Activated T-cell treated with anti-CD3 and anti-CD28 coated beads, Interleukin-2, amount 50 U/mL, for 72 hours (primary cell): Measurements from ENCODE around the gene EPB41L2. TPM values are rescaled to one million over a fixed set of nuclear protein-coding genes. Genes with fewer than 3 reads are reported as not detected.
"Not testable (repeated sequence)": the region's sequence is repeated elsewhere in the genome, so short reads cannot be mapped to it uniquely, and the experiment has no call there.

ENCODE experiments used
- ATAC-seq, 2 donors: fragments of 150-1000 bp; cut with Tn5 transposase; replicated peaks in 1 of 2; 2 replicates each; pipeline ENCODE4 v1.10.0; 2021; ENCODE audit warnings: moderate library complexity in 2 of 2, mild to moderate bottlenecking in 1 of 2
- DNase-seq, 2 donors: peaks; one replicate each; pipeline ENCODE4 v3.0.0; 2021 to 2022; ENCODE audit warnings: mixed read lengths in 1 of 2
- H3K27ac Mint-ChIP-seq: one replicate; pipeline ENCODE4 v1.8.0; 2022; ENCODE audit warnings: mild to moderate bottlenecking, moderate library complexity, mixed read lengths
- H3K27me3 Mint-ChIP-seq: one replicate; pipeline ENCODE4 v1.8.0; 2022; ENCODE audit warnings: low read depth, mixed read lengths
- H3K36me3 Mint-ChIP-seq, 2 donors: one replicate each; pipeline ENCODE4 v1.8.0; 2022; ENCODE audit warnings: mixed read lengths in 2 of 2, mild to moderate bottlenecking in 1 of 2; ENCODE audit not compliant: insufficient read depth in 2 of 2
- H3K4me1 Mint-ChIP-seq: one replicate; pipeline ENCODE4 v1.8.0; 2022; ENCODE audit warnings: low read depth, mixed read lengths
- H3K4me3 Mint-ChIP-seq, 2 donors: one replicate each; pipeline ENCODE4 v1.8.0; 2022; ENCODE audit warnings: mild to moderate bottlenecking in 2 of 2, mixed read lengths in 2 of 2, moderate library complexity in 2 of 2
- H3K9me3 Mint-ChIP-seq, 2 donors: one replicate each; pipeline ENCODE4 v1.8.0; 2022; ENCODE audit warnings: mixed read lengths in 2 of 2
- total RNA-seq, 2 donors: library from RNA; stranded (reverse); gene quantifications; one replicate each; pipeline ENCODE4 v1.2.3, GENCODE V29; 2022

The EPB41L2 gene
- total RNA-seq, 2 donors from 2014 or later, result 17.5 to 27.4 TPM

GRCh38 chr6:130932921-130933320 lies 130.1 kb downstream of the EPB41L2 start:
- no peak overlapping the region for H3K4me3 Mint-ChIP-seq
- no peaks in the 10 kb centered on the region for H3K4me1 Mint-ChIP-seq
- H3K9me3 Mint-ChIP-seq, result no peaks in the 10 kb centered on the region
- DNase-seq, result no peak
- H3K27me3 Mint-ChIP-seq, result no peaks in the 10 kb centered on the region
- no peaks in the 10 kb centered on the region for H3K36me3 Mint-ChIP-seq
- no peak overlapping the region for H3K27ac Mint-ChIP-seq
- ATAC-seq, result no peak

GRCh38 chr6:130932438-130932837 lies 130.6 kb downstream of the EPB41L2 start:
- DNase-seq, result no peak
- Mint-ChIP-seq H3K27me3 (no peaks in the 10 kb centered on the region), H3K4me1 (no peaks in the 10 kb centered on the region), H3K27ac (no peak overlapping the region), H3K9me3 (no peaks in the 10 kb centered on the region), H3K36me3 (no peaks in the 10 kb centered on the region), H3K4me3 (no peak overlapping the region)
- no peak for ATAC-seq

- no peak for ATAC-seq
- Mint-ChIP-seq H3K4me1 (no peaks in the 10 kb centered on the region), H3K4me3 (no peak overlapping the region), H3K27ac (no peak overlapping the region), H3K27me3 (no peaks in the 10 kb centered on the region), H3K9me3 (no peaks in the 10 kb centered on the region), H3K36me3 (no peaks in the 10 kb centered on the region)
- DNase-seq, result no peak
Measured at GRCh38 chr6:130931683-130932082, 131.4 kb downstream of the EPB41L2 start.

- DNase-seq (no peak), ATAC-seq (no peak)
- Mint-ChIP-seq H3K27ac (no peak overlapping the region), H3K27me3 (no peaks in the 10 kb centered on the region), H3K36me3 (no peaks in the 10 kb centered on the region), H3K4me1 (no peaks in the 10 kb centered on the region), H3K9me3 (no peaks in the 10 kb centered on the region), H3K4me3 (no peak overlapping the region)
Measured at GRCh38 chr6:130929036-130929678, 133.9 kb downstream of the EPB41L2 start.

- ATAC-seq (no peak), DNase-seq (no peak)
- Mint-ChIP-seq H3K9me3 (no peaks in the 10 kb centered on the region), H3K27ac (no peak overlapping the region), H3K27me3 (no peaks in the 10 kb centered on the region), H3K4me3 (no peak overlapping the region), H3K36me3 (no peaks in the 10 kb centered on the region), H3K4me1 (no peaks in the 10 kb centered on the region)
Measured at GRCh38 chr6:130928158-130928912, 134.7 kb downstream of the EPB41L2 start.

GRCh38 chr6:130927305-130927704 lies 135.7 kb downstream of the EPB41L2 start:
- ATAC-seq, result no peak
- H3K27me3 Mint-ChIP-seq, result no peaks in the 10 kb centered on the region
- no peak for DNase-seq
- H3K4me3 Mint-ChIP-seq, result no peak overlapping the region
- H3K9me3 Mint-ChIP-seq, result no peaks in the 10 kb centered on the region
- no peaks in the 10 kb centered on the region for H3K4me1 Mint-ChIP-seq
- H3K36me3 Mint-ChIP-seq, result no peaks in the 10 kb centered on the region
- no peak overlapping the region for H3K27ac Mint-ChIP-seq

DNA sequence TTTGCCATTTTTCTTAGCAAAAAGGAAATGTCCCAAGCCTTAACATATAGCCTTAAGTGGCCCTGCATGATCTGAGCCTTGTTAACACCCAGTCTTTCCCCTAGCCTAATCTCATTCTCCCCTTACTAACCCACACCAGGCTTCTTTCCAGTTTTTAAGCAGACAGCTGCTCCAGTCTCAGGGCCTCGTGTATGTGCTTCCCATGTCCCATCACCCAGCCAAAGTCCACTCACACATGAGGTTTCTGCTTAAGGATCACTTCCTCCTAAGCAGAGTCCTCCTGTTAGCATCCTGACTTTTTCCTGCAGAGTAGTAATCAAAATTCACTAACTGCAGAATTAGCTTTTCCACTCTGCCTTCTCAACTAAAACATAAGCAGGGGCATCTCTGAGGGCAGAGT lies 139.7 kb downstream of the EPB41L2 start:
- ATAC-seq (no peak), DNase-seq (no peak)
- Mint-ChIP-seq H3K36me3 (no peaks in the 10 kb centered on the region), H3K4me3 (no peak overlapping the region), H3K9me3 (no peaks in the 10 kb centered on the region), H3K27ac (no peak overlapping the region), H3K27me3 (no peaks in the 10 kb centered on the region), H3K4me1 (no peaks in the 10 kb centered on the region)

DNA sequence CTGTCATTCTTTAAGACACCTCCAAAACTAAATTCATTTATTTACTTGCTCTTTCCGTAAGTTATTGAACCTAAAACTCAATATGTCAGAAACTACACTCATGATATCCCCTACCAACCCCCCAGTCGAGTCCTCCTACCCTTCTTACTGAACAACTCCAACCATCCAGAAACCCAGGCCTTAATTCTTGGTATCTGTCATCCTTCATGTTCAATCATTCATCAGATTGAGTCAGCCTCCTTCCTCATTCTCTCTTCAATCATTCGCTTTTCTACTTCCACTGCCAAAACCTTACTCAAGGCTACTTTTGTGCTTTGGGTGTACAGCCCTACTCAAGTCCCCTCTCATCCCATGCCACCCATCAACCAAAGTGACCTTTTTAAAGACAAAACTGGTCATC lies 140.1 kb downstream of the EPB41L2 start:
- H3K9me3 Mint-ChIP-seq, result no peaks in the 10 kb centered on the region
- H3K4me3 Mint-ChIP-seq, result no peak overlapping the region
- no peaks in the 10 kb centered on the region for H3K4me1 Mint-ChIP-seq
- no peaks in the 10 kb centered on the region for H3K27me3 Mint-ChIP-seq
- H3K27ac Mint-ChIP-seq, result no peak overlapping the region
- no peaks in the 10 kb centered on the region for H3K36me3 Mint-ChIP-seq
- ATAC-seq (no peak), DNase-seq (no peak)

- DNase-seq (no peak), ATAC-seq (no peak)
- Mint-ChIP-seq H3K27me3 (no peaks in the 10 kb centered on the region), H3K36me3 (no peaks in the 10 kb centered on the region), H3K9me3 (no peaks in the 10 kb centered on the region), H3K4me3 (no peak overlapping the region), H3K27ac (no peak overlapping the region), H3K4me1 (no peaks in the 10 kb centered on the region)
Measured at GRCh38 chr6:130920969-130921368, 142.1 kb downstream of the EPB41L2 start.

GRCh38 chr6:130918171-130918570 lies 144.9 kb downstream of the EPB41L2 start:
- DNase-seq (no peak), ATAC-seq (no peak)
- Mint-ChIP-seq H3K27ac (no peak overlapping the region), H3K4me3 (no peak overlapping the region), H3K36me3 (peaks cover 0 to 3% of the 10 kb centered on the region in 2 donors), H3K4me1 (peaks cover 3% of the 10 kb centered on the region), H3K27me3 (no peaks in the 10 kb centered on the region), H3K9me3 (peaks cover 0 to 2% of the 10 kb centered on the region in 2 donors)

GRCh38 chr6:130915606-130916005 lies 147.4 kb downstream of the EPB41L2 start:
- not testable (repeated sequence) for H3K4me3 Mint-ChIP-seq, H3K9me3 Mint-ChIP-seq, H3K36me3 Mint-ChIP-seq, H3K27ac Mint-ChIP-seq, DNase-seq, H3K27me3 Mint-ChIP-seq, ATAC-seq
- H3K4me1 Mint-ChIP-seq, result peaks cover 12% of the 10 kb centered on the region

DNA sequence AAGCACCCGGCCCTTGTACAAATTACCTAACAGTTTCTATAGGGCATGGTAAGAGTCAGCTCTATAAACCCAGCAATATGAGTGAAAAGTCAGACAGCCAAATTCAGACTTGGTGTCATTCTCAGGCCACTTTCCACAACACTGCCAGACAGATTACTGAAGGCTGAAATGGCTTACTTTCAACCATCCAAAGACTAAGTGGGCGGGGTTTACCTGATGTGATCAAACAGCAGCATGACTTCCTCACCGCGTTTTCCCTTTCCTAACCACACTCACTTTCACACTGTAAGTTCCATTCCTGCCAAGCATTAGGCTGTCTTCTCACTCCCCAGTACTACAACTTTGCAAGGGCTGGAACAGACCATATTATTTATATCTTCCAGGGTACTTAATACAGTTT lies 149.9 kb downstream of the EPB41L2 start:
- DNase-seq (peak; percentile 2 to 3), ATAC-seq (peak in 1 of 2 donors; percentile 65)
- Mint-ChIP-seq H3K27me3 (no peaks in the 10 kb centered on the region), H3K4me1 (peaks cover 12% of the 10 kb centered on the region), H3K36me3 (peaks cover 2 to 6% of the 10 kb centered on the region in 2 donors), H3K27ac (no peak overlapping the region), H3K4me3 (no peak overlapping the region), H3K9me3 (peaks cover 0 to 2% of the 10 kb centered on the region in 2 donors)

DNA sequence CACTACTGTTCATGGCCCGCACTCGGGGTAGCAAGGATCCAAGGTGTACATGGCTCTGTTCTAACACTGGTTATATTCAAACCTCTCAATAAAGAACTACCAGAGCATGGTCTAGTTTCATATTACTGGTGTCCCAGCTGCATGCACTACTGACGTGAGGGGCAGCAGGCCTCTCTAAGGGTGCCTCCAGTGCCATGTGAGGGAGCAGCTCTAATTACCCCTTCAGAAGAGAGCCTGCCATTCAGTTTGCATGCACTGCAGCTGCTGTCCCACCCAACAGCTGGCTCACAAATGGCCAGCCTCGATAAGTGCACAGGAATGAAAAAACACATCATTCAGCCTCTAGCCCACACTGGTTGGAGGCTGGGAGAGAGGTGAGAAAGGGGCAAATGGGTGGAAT lies 150.6 kb downstream of the EPB41L2 start:
- Mint-ChIP-seq H3K4me1 (peaks cover 12% of the 10 kb centered on the region), H3K27me3 (no peaks in the 10 kb centered on the region), H3K9me3 (peaks cover 0 to 2% of the 10 kb centered on the region in 2 donors), H3K27ac (no peak overlapping the region), H3K36me3 (peaks cover 2 to 6% of the 10 kb centered on the region in 2 donors), H3K4me3 (no peak overlapping the region)
- ATAC-seq (no peak), DNase-seq (no peak)

DNA sequence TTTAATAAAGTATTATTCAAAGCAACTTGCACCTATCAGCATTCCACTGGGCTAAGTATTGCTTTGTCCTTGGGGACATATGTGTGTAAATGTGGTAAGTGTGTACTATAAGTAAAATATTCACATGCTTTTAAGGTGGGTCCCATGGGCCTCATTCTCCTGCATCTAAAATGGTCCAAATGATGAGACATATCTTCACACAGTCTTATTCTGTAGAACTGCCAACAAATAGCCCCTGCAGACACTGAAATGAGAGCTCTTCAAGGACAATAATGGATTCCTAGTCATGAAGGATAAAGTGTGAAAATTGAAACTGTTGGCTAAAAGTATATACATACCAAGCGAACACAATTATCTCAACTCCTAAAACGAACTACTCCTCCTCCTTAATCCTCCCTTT lies 154.1 kb downstream of the EPB41L2 start:
- Mint-ChIP-seq H3K27me3 (no peaks in the 10 kb centered on the region), H3K27ac (no peak overlapping the region), H3K4me1 (peaks cover 12% of the 10 kb centered on the region), H3K4me3 (no peak overlapping the region), H3K9me3 (no peaks in the 10 kb centered on the region), H3K36me3 (peaks cover 2 to 3% of the 10 kb centered on the region in 2 donors)
- no peak for DNase-seq
- no peak for ATAC-seq
